Dedifferentiated amniotic fluid mesenchymal stem cell (primary cell): ENCODE results near the gene NFIA.

ENCODE experiments used
- DNase-seq: peaks from one replicate; pipeline ENCODE4 v3.0.0-alpha.2; 2016; ENCODE audit errors: extremely low spot score

Gene NFIA

DNA sequence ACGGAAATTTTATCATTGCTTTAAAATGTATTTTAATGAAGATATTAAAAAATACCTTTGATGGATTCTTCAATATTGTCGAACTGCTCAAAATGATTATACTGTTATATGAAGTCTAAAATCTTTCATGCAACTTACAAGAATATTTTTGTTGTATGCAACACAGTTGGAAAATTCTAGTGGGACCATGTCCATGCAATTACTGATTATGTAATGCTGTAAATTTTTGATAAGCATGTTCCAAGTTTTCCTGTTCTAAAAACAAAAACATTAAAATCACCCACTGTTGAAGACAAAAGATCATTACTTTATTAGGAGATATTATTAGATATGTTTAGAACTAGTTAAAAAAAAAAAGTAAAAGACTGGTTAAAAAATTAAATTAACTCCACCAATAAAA is 132.8 kb downstream of the NFIA start:
- no peak for DNase-seq

DNA sequence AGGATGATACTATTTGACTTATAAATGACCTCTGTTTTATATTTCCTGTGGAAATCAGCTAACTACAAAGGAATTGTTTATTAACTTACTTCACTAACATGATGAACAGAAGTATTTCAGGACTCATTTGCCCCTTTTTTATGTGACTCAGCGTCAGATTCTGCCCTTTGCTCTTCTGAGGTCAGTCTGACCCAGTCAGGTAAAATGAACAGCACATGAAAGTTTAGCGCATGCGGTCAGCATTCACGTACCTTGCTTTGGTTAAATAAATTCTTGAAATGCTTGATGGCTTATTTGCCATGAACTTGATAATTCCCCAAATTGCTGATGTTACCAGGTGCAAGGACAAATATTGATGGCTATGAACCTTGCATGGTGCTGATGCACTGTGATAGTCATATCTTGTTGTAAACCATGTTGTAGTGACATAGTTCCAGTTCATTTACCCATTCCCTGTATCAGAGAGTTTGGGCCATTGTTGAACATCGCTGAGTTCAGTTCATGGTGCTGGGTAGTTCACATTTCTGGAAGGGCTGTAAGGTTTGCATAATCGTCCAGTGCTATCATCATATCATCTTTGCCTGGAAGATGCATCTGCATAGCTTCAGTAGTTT is 133.4 kb downstream of the NFIA start:
- DNase-seq, result no peak

DNA sequence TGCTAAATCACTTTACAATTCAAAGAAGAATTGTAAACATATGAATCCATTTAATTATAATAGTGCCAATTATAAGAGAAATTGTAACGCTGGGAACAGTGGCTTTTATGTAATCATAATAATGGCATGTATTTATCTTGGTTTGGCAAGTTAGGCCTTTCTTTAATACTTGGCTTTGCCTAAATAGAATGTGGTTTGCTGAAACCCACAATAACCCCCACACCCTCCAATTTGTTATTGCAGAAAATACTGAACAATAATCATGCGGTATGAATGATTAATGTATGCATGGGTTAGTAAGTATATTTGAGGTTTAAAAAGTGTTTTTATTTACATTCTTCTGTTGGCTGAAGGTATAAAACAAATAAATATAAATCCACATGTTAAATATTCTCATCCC is 138.2 kb downstream of the NFIA start:
- no peak for DNase-seq

DNA sequence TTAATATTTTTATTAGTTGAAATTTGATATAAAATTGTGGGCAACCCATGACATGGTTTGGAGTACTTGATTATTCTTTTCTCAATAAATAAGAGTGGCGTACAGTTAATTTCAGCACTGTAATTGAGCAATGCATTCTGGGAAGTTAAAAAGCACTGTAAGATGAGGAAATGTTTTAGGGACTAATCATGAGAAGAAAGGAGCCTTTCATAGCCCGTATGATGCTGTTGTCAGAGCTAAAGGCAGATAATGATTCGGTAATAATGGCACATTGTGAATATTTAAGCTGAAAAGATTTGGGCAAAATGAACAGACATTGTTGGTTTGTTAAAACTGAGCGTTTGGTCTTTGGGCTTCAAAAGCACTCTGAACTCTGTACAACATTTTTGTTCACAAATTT is 139.3 kb downstream of the NFIA start:
- no peak for DNase-seq

DNA sequence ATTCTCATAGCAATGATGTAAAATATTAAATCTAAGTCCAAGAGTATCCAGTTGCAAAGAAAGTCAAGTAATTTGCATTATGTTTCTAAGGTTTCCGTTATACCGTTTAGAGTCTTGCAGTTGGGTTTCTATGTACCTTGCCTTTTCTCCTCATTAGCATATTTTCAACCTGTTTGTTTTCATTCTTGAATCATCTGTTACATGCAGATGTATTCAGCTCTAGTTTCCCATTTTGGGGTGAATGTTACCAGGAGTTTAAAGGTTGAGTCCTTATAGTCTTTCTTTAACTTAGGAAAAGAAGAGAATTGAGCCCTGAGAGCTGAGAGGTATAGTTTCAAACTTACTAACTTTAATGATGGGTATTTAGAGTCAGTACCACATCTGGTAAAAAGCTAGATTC is 139.9 kb downstream of the NFIA start:
- no peak for DNase-seq

DNA sequence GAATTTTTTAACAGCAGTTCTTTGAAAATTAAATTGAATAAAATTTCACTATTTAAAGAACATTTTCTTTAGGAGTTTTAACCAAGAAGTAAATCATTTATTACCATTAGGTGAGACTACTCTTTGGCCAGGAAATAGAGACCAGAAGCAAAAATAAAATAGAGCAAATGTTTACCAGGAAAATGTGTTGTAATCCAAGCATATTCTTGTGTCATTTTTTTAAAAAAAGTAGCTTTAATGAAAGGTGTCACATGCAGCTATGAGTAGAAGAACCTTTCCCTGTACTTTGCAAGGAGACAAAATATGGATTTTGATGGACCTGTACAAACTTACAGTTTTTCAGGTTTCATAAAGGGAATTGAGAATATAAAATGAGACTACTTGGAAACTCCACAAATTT is 140.8 kb downstream of the NFIA start:
- DNase-seq, result no peak

DNA sequence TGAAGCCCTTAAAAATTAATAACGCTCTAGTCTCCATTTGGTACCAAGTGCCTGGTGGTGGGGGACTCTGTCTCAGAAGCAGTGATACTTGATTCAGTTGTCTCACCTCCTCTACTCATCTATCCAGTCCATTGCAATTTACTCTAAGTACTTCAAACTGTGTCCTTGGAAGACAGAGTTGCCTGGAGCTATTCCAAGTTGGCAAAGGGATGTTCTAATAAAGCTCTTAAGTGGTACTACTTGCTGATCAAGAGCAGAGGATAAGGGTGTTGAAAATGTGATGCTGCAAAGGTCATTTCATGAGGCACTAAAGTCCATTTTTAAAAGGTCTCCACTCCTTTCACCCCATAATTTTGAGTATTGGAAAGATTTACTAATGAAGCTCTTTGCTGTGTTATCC is 142.2 kb downstream of the NFIA start:
- no peak for DNase-seq

DNA sequence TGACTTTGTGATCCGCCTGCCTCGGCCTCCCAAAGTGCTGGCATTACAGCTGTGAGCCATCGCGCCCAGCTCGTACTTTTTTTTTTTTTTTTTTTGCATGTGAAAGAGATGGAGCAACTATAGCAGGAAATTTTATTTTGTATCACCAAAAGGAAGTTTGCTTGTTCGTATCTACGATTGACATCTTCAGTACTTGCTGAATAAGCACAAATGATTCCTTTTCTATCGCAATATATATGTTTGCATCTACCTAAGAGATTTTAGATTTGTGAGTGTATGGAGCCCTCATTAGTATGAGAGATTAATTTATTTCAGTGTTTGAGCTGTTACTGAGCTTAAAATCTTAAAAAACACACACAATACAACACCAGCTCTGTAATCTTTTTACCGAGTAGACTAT is 143.1 kb downstream of the NFIA start:
- no peak for DNase-seq

DNA sequence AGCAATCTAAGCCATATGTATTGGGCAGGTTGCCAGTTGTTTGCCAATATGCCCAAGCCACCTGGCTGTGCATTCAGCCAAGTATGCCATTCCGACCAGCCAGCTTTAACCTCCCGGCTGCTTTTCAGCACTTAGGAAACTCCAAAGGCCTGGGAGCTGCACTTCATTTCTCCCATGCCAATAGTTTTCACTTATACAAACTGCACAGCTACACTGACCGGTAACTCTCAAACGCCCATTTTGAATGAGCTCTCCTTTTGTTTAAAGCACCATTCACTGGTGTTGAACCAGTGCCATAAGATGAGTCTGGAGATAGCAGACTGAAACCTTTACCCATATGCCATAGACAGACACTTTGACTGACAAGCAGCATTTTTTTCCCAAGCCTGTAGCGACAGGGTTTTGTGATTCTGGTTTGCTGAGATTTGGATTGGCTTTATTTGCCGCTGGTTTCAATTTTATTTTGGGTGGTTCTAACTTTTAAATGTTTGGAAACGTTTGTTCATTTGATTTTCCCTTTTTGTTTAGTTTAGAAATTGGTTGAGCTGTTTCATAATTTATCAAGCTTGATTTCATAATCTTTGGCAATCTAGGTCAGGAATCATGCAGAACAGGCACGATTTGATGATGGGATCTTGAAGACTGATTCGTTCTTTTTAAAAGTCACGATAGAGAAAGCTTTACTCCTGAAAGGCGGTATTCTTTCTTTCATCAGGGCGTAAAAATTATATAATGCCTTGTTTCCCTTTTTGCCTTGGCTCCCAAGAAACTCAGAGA is 144.6 kb downstream of the NFIA start:
- no peak for DNase-seq

DNA sequence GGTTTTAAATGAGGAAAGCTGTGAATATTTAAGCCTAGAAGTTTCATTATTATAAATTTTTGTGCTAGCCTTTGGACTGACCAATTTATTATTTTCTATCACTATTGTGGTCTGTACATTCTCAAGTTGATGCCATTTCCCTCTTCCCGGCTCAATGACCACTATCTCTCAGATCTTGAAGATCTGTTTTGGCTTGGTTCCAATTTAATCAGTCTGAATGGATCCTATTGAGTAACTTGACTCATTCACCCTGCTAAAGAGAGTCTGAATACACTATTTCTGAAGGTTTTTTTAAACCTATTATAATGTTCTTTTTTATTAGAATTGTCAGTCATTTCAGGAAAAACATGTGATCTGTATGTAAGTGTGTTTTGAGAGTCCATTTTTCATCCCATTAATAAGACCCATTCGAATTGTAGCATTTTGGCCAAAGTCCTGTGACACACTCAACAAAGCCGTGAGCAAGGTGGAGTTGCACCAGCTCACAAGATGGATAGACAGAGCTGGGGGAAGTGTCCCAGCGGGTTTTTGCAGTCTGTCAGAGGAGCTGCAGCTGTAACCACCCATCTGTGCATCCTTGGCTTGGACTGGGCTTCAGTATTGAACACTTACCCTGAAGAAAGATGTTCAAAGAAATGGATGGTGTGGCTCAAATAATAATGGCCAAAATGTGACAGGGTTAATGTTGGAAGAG is 145.6 kb downstream of the NFIA start:
- no peak for DNase-seq

DNA sequence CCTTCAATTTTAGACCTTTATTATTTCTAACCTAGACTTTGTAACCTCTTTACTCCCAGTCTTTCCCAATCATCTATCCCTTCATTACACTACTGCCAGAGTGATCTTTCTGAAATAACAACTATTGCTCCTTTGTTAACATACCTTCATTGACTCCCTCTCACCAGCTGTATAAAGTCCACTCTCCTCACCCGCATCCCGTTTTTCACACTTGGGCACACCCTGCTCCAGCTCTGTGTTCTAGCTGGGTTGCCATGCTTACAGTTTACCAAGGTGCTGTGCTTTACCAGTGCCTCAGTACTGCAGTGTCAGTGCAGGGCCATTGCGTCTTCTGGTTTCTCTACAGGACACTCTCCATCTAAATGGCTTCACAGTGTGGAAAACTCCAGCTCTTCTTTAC is 148.2 kb downstream of the NFIA start:
- DNase-seq, result no peak

DNA sequence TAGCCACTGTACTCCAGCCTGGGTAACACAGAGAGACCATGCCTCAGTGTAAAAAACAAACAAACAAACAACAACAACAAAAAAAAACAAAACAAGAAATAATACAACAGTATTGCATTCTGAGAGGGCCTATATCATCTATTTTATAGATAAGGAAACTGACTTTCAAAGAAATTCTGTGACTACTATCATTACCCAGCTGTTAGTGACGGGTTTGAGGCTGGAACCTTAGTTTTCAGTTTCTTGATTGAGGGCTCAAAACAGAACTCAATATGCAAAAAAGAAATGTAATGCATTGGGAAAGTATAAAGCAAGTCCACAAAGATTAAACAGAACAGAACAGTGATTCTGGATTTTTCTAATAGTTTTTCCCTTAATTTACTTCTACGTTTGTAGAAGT is 149.4 kb downstream of the NFIA start:
- DNase-seq, result no peak

DNA sequence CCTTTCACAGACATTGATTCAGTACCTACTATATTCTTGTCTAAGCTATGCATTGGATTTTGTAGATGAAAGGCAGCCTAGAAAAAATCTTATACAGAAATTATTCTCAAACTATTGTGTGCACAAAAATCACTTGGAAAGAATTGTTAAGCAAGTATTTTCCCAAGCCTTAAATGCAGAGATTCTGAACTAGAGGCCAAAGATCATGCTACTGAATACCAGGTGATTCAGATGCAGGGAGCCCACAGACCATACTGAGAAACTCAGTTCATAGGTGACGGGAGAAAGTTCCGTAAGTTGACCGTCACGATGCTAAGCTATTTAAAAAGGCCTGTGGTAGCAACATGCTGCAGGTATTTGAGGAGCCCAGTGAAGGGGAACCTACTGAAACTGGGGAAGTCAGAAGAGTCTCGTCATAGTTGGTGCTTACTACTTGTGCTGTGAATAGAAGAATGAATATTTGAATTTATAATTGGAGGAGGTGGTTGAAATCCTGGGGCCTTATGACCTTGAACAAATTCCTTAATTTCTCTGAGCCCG is 150.8 kb downstream of the NFIA start:
- no peak for DNase-seq

DNA sequence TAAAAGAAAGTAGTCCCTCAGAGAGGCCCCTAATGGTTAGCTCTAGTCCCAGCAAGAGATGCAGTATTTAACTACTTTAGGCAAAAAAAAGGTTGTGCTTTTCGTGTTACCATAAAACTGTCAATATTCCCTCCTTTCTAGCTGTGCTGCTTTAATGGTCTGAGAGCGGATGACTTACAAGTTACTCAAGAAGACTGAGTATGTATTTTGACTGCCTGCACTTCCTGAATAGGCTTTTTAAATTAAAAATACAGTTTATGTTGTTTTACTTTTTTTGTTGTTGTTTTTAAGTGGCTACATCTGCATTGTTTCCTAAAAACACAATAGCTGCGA is 152.2 kb downstream of the NFIA start:
- DNase-seq, result no peak

DNA sequence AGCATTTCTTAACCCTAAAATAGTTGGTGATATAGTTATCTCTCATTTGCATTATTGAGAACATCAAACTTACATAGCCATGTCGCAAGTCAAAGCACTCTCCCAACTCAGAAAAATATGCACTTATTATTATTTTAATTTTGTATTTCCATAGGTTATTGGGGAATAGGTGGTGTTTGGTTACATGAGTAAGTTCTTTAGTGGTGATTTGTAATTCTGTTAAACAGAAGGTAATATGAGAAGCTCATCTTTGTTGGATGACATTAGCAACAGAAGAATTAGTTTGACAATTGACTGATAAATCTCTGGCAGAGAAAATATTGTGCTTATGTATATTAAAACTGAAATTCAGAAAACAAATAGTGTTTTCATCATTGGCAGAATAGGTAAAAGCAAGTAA is 154.8 kb downstream of the NFIA start:
- DNase-seq, result no peak

DNA sequence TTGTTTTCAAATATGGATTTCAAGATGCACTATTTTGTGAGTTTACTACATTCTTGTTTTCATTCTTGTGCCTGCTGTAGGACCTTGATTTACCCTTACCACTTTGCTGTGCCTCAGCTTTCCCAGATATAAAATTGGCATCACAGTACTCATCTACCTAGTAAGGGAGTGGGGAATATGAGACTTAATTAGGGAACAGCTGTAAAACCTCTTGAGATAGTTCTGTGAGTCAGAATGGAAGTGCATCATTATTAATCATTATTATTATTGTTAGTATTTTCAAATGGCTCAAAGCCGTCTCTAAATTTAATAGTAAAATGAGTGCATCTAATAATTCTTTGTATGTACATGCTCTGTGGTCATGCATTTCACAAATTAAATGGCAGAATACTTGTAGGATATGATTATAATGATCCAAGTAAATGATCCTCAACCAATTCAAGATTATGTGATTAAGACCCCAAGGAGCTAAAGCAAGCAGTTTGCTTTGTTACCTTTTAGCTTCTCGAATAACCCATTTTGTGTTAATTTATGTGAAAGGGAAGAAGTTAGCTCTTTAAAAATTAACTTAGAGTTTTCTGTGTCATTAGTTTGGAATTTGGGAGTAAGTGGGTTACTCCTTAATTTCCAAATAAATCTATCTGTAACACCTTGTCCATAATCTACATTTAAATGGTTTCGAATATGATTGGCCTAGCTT is 155.4 kb downstream of the NFIA start:
- DNase-seq, result no peak

DNA sequence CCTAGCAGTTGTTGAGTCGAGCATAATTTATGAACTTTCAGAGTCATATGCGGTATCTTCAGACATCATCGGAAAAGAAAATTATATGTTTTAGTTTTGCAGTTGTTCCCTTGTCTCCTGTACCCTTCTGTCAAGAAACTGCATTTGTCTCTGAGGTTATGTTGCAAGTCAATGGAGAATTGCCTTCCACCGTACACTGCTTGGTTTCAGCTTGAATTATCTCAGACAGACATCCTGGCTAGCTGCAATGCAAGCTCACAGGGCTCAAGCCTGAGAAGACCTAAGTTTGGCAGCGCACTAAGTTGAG is 156.0 kb downstream of the NFIA start:
- DNase-seq, result no peak

DNA sequence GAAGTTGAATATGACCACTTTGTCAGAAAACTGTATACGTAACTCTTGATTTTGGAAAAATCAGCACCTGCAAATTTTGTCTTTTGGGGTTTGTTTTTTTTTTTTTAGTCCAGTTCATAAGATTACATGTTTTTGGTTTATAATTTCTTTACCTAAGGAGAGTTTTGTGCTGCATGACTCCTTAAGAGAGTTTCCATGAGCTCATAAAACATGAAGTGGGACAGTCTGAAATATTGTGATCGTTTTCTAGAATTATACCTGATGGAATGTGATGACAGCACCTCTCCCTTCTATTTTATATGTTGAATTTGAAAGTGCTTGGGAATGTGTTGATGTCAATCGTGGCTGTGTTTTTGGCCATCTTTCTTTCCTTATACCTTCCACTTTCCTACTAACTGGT is 158.5 kb downstream of the NFIA start:
- DNase-seq, result no peak

DNA sequence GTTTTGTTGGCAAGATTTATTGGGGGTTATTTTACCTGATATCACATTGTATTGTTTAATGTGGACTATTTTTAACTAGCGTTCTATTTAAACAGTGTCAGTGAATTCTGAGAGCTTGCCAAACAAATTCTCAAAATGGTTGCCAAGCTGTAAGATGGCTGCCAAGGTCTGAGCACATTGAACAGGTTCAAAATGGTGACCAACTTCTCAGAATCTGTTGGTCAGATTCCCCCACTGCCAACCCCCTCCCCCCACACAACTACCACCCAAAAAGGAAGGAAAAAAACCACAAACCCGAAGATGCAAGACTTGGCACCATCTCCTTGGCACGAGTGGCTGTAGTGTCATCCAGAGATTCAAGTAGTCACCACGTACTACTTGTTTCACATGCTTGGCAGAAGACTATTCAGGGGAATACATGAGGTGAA is 159.1 kb downstream of the NFIA start:
- no peak for DNase-seq

DNA sequence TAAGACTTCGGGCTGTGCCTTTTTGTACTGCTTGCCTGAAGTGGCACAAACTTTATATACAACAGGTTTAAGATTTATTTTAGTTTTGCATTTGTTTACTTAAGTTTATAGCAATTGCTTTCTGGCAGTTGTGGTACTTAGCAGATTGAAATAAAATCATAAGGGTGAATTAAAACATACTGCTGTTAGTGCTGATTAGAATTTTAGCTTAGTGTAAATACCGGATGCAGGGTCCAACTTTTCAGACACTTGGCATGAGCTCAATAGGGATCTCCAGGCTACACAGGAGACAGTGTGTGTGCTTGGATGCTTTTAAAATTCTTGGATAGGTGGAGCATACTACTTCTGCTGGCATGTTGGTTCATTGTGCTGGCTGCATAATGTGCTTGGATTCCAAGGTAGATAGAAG is 159.6 kb downstream of the NFIA start:
- no peak for DNase-seq

DNA sequence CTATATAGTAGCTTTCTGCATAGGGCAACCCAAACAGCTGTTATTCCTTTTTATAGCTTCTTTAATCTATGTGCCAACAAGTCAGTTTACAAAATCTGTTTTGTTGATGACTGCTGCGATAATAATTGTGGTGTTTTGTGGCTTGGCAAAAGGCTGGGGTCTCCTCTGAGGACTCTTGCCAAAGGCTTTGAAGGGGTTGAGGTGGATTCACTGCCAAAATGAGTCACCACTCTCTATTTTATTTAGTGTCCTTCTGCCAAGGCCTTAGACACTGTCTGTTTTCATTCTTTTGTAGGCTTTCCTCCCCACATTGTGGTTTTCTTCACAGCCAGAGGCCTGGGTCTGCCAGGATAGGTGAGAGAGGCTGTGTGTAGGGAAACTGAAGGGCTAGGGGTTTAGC is 161.8 kb downstream of the NFIA start:
- no peak for DNase-seq

DNA sequence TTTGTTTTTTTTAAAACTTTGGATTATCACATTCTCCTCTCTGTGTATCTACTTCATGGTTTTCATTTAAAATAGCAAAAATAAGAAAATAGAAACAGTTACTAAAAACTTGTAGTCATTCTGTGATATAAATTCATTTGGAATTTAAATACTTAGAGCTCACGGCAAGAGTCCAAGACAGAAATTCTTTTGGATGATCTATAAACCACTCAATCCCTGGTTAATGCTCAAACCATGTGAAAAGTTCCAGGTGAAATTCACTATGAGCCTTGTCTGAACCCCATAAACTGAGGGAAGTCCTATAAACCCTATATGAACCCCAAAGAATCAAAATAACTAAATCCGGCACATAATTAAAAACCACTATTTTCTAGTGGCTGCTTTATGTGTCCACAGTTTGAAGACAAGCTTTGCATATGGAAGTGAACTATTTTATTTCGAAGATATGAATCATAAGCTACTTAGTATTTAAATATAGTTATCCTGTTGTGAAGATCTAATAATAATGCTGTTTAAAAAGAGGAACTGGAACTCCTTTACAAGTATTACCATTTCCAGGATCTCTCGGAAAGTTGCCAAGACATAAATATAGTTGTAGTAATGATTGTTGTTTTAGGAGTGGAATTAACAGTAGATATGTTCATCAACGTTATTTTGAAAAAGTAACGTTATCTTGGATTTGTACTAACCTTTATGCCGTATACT is 163.5 kb downstream of the NFIA start:
- DNase-seq, result no peak
